Liver (tissue), 9 donors: ENCODE results near the gene AP2A2. TPM values are rescaled to one million over a fixed set of nuclear protein-coding genes. Genes with fewer than 3 reads are reported as not detected.

Source experiments
- DNase-seq: peaks from one replicate; pipeline ENCODE4 v3.0.0-alpha.2; 2017; ENCODE audit warnings: low spot score
- H3K27ac ChIP-seq, 2 donors: one replicate each; pipeline ENCODE4 v1.7.0; 2013; ENCODE audit warnings: inconsistent platforms in 2 of 2, low read length in 2 of 2, control low read depth in 1 of 2, low read depth in 1 of 2, mild to moderate bottlenecking in 1 of 2
- H3K27me3 ChIP-seq, 4 donors: one replicate each; pipeline versions ENCODE4 v1.6.1 to v1.7.0; 2013; ENCODE audit warnings: low read length in 3 of 4, inconsistent platforms in 1 of 4, mild to moderate bottlenecking in 1 of 4, moderate library complexity in 1 of 4; ENCODE audit not compliant: control insufficient read depth in 4 of 4, insufficient read depth in 4 of 4
- H3K36me3 ChIP-seq, 4 donors: one replicate each; pipeline versions ENCODE4 v1.6.1 to v1.7.0; 2013; ENCODE audit warnings: low read length in 3 of 4, mild to moderate bottlenecking in 3 of 4, low read depth in 1 of 4, moderate library complexity in 1 of 4; ENCODE audit not compliant: control insufficient read depth in 4 of 4, insufficient read depth in 3 of 4
- H3K4me1 ChIP-seq, 4 donors: one replicate each; pipeline versions ENCODE4 v1.6.1 to v1.7.0; 2013; ENCODE audit warnings: low read length in 3 of 4, mild to moderate bottlenecking in 3 of 4, moderate library complexity in 1 of 4; ENCODE audit not compliant: control insufficient read depth in 4 of 4, insufficient read depth in 4 of 4
- H3K4me3 ChIP-seq, 3 donors: one replicate each; pipeline versions ENCODE4 v1.6.1 to v1.7.0; 2013; ENCODE audit warnings: low read length in 3 of 3, control low read depth in 1 of 3, low read depth in 1 of 3, mild to moderate bottlenecking in 1 of 3
- H3K9ac ChIP-seq, 2 donors: one replicate each; pipeline ENCODE4 v1.7.0; 2013; ENCODE audit warnings: low read length in 2 of 2, mild to moderate bottlenecking in 2 of 2, moderate library complexity in 2 of 2, control low read depth in 1 of 2, low read depth in 1 of 2
- H3K9me3 ChIP-seq, 4 donors: one replicate each; pipeline versions ENCODE4 v1.6.1 to v1.7.0; 2013; ENCODE audit warnings: low read length in 3 of 4; ENCODE audit not compliant: control insufficient read depth in 4 of 4
- ATF3 ChIP-seq: IDR thresholded peaks from 2 replicates; pipeline ENCODE4 v1.6.1; 2016; ENCODE audit warnings: antibody characterized with exemption
- CTCF ChIP-seq: fragments of 150-350 bp; IDR thresholded peaks from 2 replicates; pipeline ENCODE4 v1.5.1; 2017; ENCODE audit warnings: improper control_type of control experiment, low read depth, low read length; ENCODE audit not compliant: missing input control
- EGR1 ChIP-seq, 2 donors: IDR thresholded peaks; 2 replicates each; pipeline ENCODE4 v1.6.1; 2016 to 2018; ENCODE audit warnings: antibody characterized with exemption in 2 of 2, low read depth in 2 of 2
- FOXA1 ChIP-seq: IDR thresholded peaks from 2 replicates; pipeline ENCODE4 v1.6.1; 2016; ENCODE audit warnings: antibody characterized with exemption
- FOXA2 ChIP-seq: IDR thresholded peaks from 2 replicates; pipeline ENCODE4 v1.6.1; 2016; ENCODE audit warnings: antibody characterized with exemption
- GABPA ChIP-seq, 2 donors: IDR thresholded peaks in 1 of 2; conservative IDR thresholded peaks in 1 of 2; 2 replicates each; pipeline ENCODE4 v1.6.1; 2016; ENCODE audit warnings: antibody characterized with exemption in 2 of 2, mild to moderate bottlenecking in 1 of 2, moderate library complexity in 1 of 2
- HNF4A ChIP-seq, 2 donors: conservative IDR thresholded peaks; 2 replicates each; pipeline ENCODE4 v1.6.1; 2016; ENCODE audit warnings: antibody characterized with exemption in 2 of 2, mild to moderate bottlenecking in 2 of 2
- HNF4G ChIP-seq: IDR thresholded peaks from 2 replicates; pipeline ENCODE4 v1.6.1; 2016; ENCODE audit warnings: antibody characterized with exemption
- JUND ChIP-seq, 2 donors: IDR thresholded peaks; 2 replicates each; pipeline ENCODE4 v1.6.1; 2016; ENCODE audit warnings: antibody characterized with exemption in 2 of 2
- MAX ChIP-seq: IDR thresholded peaks from 2 replicates; pipeline ENCODE4 v1.6.1; 2016; ENCODE audit warnings: antibody characterized with exemption
- NR2F2 ChIP-seq: IDR thresholded peaks from 2 replicates; pipeline ENCODE4 v1.6.1; 2016; ENCODE audit warnings: antibody characterized with exemption
- RAD21 ChIP-seq, 2 donors: IDR thresholded peaks; 2 replicates each; pipeline ENCODE4 v1.6.1; 2016; ENCODE audit warnings: antibody characterized with exemption in 2 of 2, mild to moderate bottlenecking in 2 of 2
- REST ChIP-seq: IDR thresholded peaks from 2 replicates; pipeline ENCODE4 v1.6.1; 2016; ENCODE audit warnings: antibody characterized with exemption, mild to moderate bottlenecking
- RXRA ChIP-seq, 2 donors: IDR thresholded peaks; 2 replicates each; pipeline ENCODE4 v1.6.1; 2017 to 2018; ENCODE audit warnings: antibody characterized with exemption in 2 of 2, mild to moderate bottlenecking in 1 of 2
- SP1 ChIP-seq: IDR thresholded peaks from 2 replicates; pipeline ENCODE4 v1.6.1; 2018; ENCODE audit warnings: antibody characterized with exemption, mild to moderate bottlenecking
- TAF1 ChIP-seq: conservative IDR thresholded peaks from 2 replicates; pipeline ENCODE4 v1.6.1; 2016; ENCODE audit warnings: antibody characterized with exemption, mild to moderate bottlenecking
- YY1 ChIP-seq: IDR thresholded peaks from 2 replicates; pipeline ENCODE4 v1.6.1; 2016; ENCODE audit warnings: antibody characterized with exemption, mild to moderate bottlenecking
- WGBS: extraction: QIAGEN DNeasy Blood & Tissue Kit; methylation state at CpG from one replicate; pipeline ENCODE4 v1.1.7; 2013; 5-methylcytosine and 5-hydroxymethylcytosine counted together
- polyA plus RNA-seq, 2 donors: library from polyadenylated mRNA; stranded (reverse) in 1 of 2; unstranded in 1 of 2; fragments of 200-250 nt in 1 of 2; fragments of >200 nt in 1 of 2; fragmentation: Nextera tagmentation in 1 of 2; extraction: Ambion mirVana in 1 of 2; gene quantifications; one replicate each; pipeline versions ENCODE4 v1.2.1 to v1.2.3, GENCODE V29; 2013 to 2015
- total RNA-seq, 2 donors: library from RNA; depleted of rRNA; stranded (reverse); fragments of >200 nt; gene quantifications; one replicate each; pipeline ENCODE4 v1.2.3, GENCODE V29; 2014
- donor health status: healthy.
- donor health status: healthy.
- donor health status: healthy.
- donor health status: healthy.
- donor health status: healthy.

AP2A2 gene
- total and polyA plus RNA-seq, 4 donors, result 20.5 to 39.7 (median 23.8) TPM

GRCh38 chr11:1052133-1053011 is 126.7 kb downstream of the AP2A2 start:
- Histone ChIP-seq H3K4me3 (no peak overlapping the region), H3K4me1 (no peaks in the 10 kb centered on the region), H3K9me3 (no peaks in the 10 kb centered on the region), H3K9ac (no peak overlapping the region), H3K36me3 (no peaks in the 10 kb centered on the region), H3K27ac (no peak overlapping the region), H3K27me3 (peaks cover 0 to 5% (median 0%) of the 10 kb centered on the region in 4 donors)
- TF ChIP-seq RXRA (IDR thresholded peaks at IDR 0.05) (no peak), RAD21 (IDR thresholded peaks at IDR 0.05) (no peak), FOXA2 (no peak), HNF4G (no peak), CTCF (no peak), GABPA (IDR thresholded peaks at IDR 0.05 in 1 of 2, conservative IDR thresholded peaks at IDR 0.05 in 1 of 2) (no peak), NR2F2 (no peak), SP1 (no peak), TAF1 (no peak)
- WGBS, result 77% methylated on average over 25 of the region's 25 CpGs
- no peak for DNase-seq

GRCh38 chr11:1053121-1053901 is 127.6 kb downstream of the AP2A2 start:
- DNase-seq, result no peak
- Histone ChIP-seq H3K27ac (no peak overlapping the region), H3K9ac (no peak overlapping the region), H3K4me1 (no peaks in the 10 kb centered on the region), H3K9me3 (no peaks in the 10 kb centered on the region), H3K36me3 (no peaks in the 10 kb centered on the region), H3K4me3 (no peak overlapping the region), H3K27me3 (peaks cover 0 to 5% (median 0%) of the 10 kb centered on the region in 4 donors)
- WGBS, result 71% methylated on average over 25 of the region's 25 CpGs
- TF ChIP-seq EGR1 (IDR thresholded peaks at IDR 0.05; ENCODE audit: low read depth in 2 of 2), result no peak

- Histone ChIP-seq H3K9me3 (no peaks in the 10 kb centered on the region), H3K4me1 (no peaks in the 10 kb centered on the region), H3K4me3 (no peak overlapping the region), H3K27ac (no peak overlapping the region), H3K27me3 (peaks cover 0 to 5% (median 0%) of the 10 kb centered on the region in 4 donors), H3K36me3 (no peaks in the 10 kb centered on the region), H3K9ac (no peak overlapping the region)
- 64% methylated on average over 25 of the region's 25 CpGs for WGBS
- no peak for DNase-seq
- TF ChIP-seq TAF1 (no peak), FOXA1 (no peak), SP1 (no peak), RXRA (IDR thresholded peaks at IDR 0.05) (no peak), JUND (IDR thresholded peaks at IDR 0.05) (no peak), YY1 (no peak), ATF3 (no peak), HNF4G (no peak), REST (no peak), HNF4A (conservative IDR thresholded peaks at IDR 0.05) (no peak), EGR1 (IDR thresholded peaks at IDR 0.05; ENCODE audit: low read depth in 2 of 2) (no peak), GABPA (IDR thresholded peaks at IDR 0.05 in 1 of 2, conservative IDR thresholded peaks at IDR 0.05 in 1 of 2) (no peak), MAX (no peak), NR2F2 (no peak), FOXA2 (no peak)
Measured at GRCh38 chr11:1054143-1055108, 128.8 kb downstream of the AP2A2 start.
